T-helper 1 cell treated with Interleukin-12 subunit alpha and Interleukin-12 subunit beta and Interleukin-4 antibody, amounts not matched to agents 30 μg/mL and 1 μg/mL, for 36 hours (primary cell): ENCODE measurements around the gene MATCAP1.

Source experiments
- H3K27ac Mint-ChIP-seq: one replicate; pipeline ENCODE4 v1.8.0; 2021; ENCODE audit warnings: mild to moderate bottlenecking, mixed read lengths
- H3K27me3 Mint-ChIP-seq: one replicate; pipeline ENCODE4 v1.8.0; 2021; ENCODE audit warnings: low read depth, mixed read lengths
- H3K36me3 Mint-ChIP-seq: one replicate; pipeline ENCODE4 v1.8.0; 2021; ENCODE audit warnings: low read depth, mixed read lengths
- H3K4me1 Mint-ChIP-seq: one replicate; pipeline ENCODE4 v1.8.0; 2021; ENCODE audit warnings: low read depth, mixed read lengths
- H3K4me3 Mint-ChIP-seq: one replicate; pipeline ENCODE4 v1.8.0; 2021; ENCODE audit warnings: mild to moderate bottlenecking, moderate library complexity, mixed read lengths
- H3K9me3 Mint-ChIP-seq: one replicate; pipeline ENCODE4 v1.8.0; 2021; ENCODE audit warnings: mixed read lengths

Gene MATCAP1

GRCh38 chr16:67141391-67141790, 42.4 kb downstream of the MATCAP1 start:
- no peak overlapping the region for H3K4me3 Mint-ChIP-seq
- peaks cover 30% of the 10 kb centered on the region for H3K36me3 Mint-ChIP-seq
- no peak overlapping the region for H3K27ac Mint-ChIP-seq
- no peaks in the 10 kb centered on the region for H3K9me3 Mint-ChIP-seq
- H3K4me1 Mint-ChIP-seq: no peaks in the 10 kb centered on the region
- no peaks in the 10 kb centered on the region for H3K27me3 Mint-ChIP-seq

GRCh38 chr16:67137605-67138004, 46.2 kb downstream of the MATCAP1 start:
- H3K4me1 Mint-ChIP-seq: no peaks in the 10 kb centered on the region
- no peak overlapping the region for H3K27ac Mint-ChIP-seq
- H3K27me3 Mint-ChIP-seq: no peaks in the 10 kb centered on the region
- H3K4me3 Mint-ChIP-seq: no peak overlapping the region
- H3K9me3 Mint-ChIP-seq: no peaks in the 10 kb centered on the region
- H3K36me3 Mint-ChIP-seq: peaks cover 31% of the 10 kb centered on the region

GRCh38 chr16:67129422-67129821, 54.3 kb downstream of the MATCAP1 start:
- Mint-ChIP-seq H3K36me3 (peaks cover 19% of the 10 kb centered on the region), H3K27me3 (no peaks in the 10 kb centered on the region), H3K9me3 (no peaks in the 10 kb centered on the region), H3K4me3 (no peak overlapping the region), H3K4me1 (peaks cover 2% of the 10 kb centered on the region), H3K27ac (no peak overlapping the region)

- peaks cover 2% of the 10 kb centered on the region for H3K4me1 Mint-ChIP-seq
- peaks cover 18% of the 10 kb centered on the region for H3K36me3 Mint-ChIP-seq
- no peaks in the 10 kb centered on the region for H3K9me3 Mint-ChIP-seq
- no peaks in the 10 kb centered on the region for H3K27me3 Mint-ChIP-seq
- no peak overlapping the region for H3K4me3 Mint-ChIP-seq
- no peak overlapping the region for H3K27ac Mint-ChIP-seq
These were observed 54.9 kb downstream of the MATCAP1 start for GRCh38 chr16:67128887-67129286.

- peaks cover 2% of the 10 kb centered on the region for H3K4me1 Mint-ChIP-seq
- H3K36me3 Mint-ChIP-seq: peaks cover 22% of the 10 kb centered on the region
- no peaks in the 10 kb centered on the region for H3K27me3 Mint-ChIP-seq
- no peak overlapping the region for H3K27ac Mint-ChIP-seq
- no peak overlapping the region for H3K4me3 Mint-ChIP-seq
- no peaks in the 10 kb centered on the region for H3K9me3 Mint-ChIP-seq
These were observed 55.3 kb downstream of the MATCAP1 start for GRCh38 chr16:67128417-67128816.
